Epithelial cell of proximal tubule (primary cell): Measurements from ENCODE around the gene B3GALT6. TPM values are rescaled to one million over a fixed set of nuclear protein-coding genes. Genes with fewer than 3 reads are reported as not detected.
A peak's percentile ranks its signal among the peaks of the same experiment; 100 is the strongest.

Source experiments
- DNase-seq: peaks from one replicate; pipeline ENCODE4 v3.0.0-alpha.2; 2011; ENCODE audit warnings: low read depth
- H3K4me3 ChIP-seq: 2 replicates; pipeline ENCODE4 v1.5.1; 2011; ENCODE audit warnings: low read depth, mild to moderate bottlenecking, low read length
- total RNA-seq: library from RNA; depleted of rRNA; stranded (reverse); fragments of >200 nt; gene quantifications from 2 replicates; pipeline ENCODE4 v1.2.3, GENCODE V29; 2015
- TF ChIP-seq, protein P1 (sequence below): conservative IDR thresholded peaks from 2 replicates; pipeline ENCODE4 v1.5.1; 2012; ENCODE audit warnings: low read depth, mild to moderate bottlenecking, low read length

The B3GALT6 gene
- total RNA-seq, 1 donor from 2014 or later = 36.6 TPM

GRCh38 chr1:1226566-1227362 is 5.3 kb upstream of the B3GALT6 start:
- no peak for DNase-seq
- H3K4me3 ChIP-seq = no peak overlapping the region
- TF ChIP-seq, protein P1, sequence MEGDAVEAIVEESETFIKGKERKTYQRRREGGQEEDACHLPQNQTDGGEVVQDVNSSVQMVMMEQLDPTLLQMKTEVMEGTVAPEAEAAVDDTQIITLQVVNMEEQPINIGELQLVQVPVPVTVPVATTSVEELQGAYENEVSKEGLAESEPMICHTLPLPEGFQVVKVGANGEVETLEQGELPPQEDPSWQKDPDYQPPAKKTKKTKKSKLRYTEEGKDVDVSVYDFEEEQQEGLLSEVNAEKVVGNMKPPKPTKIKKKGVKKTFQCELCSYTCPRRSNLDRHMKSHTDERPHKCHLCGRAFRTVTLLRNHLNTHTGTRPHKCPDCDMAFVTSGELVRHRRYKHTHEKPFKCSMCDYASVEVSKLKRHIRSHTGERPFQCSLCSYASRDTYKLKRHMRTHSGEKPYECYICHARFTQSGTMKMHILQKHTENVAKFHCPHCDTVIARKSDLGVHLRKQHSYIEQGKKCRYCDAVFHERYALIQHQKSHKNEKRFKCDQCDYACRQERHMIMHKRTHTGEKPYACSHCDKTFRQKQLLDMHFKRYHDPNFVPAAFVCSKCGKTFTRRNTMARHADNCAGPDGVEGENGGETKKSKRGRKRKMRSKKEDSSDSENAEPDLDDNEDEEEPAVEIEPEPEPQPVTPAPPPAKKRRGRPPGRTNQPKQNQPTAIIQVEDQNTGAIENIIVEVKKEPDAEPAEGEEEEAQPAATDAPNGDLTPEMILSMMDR = no peak

GRCh38 chr1:1227386-1227785 is 4.7 kb upstream of the B3GALT6 start:
- DNase-seq = no peak
- no peak overlapping the region for H3K4me3 ChIP-seq
- TF ChIP-seq, protein P1 = no peak

GRCh38 chr1:1228187-1228586 is 3.9 kb upstream of the B3GALT6 start:
- no peak for DNase-seq
- TF ChIP-seq, protein P1 = no peak
- no peak overlapping the region for H3K4me3 ChIP-seq

DNA sequence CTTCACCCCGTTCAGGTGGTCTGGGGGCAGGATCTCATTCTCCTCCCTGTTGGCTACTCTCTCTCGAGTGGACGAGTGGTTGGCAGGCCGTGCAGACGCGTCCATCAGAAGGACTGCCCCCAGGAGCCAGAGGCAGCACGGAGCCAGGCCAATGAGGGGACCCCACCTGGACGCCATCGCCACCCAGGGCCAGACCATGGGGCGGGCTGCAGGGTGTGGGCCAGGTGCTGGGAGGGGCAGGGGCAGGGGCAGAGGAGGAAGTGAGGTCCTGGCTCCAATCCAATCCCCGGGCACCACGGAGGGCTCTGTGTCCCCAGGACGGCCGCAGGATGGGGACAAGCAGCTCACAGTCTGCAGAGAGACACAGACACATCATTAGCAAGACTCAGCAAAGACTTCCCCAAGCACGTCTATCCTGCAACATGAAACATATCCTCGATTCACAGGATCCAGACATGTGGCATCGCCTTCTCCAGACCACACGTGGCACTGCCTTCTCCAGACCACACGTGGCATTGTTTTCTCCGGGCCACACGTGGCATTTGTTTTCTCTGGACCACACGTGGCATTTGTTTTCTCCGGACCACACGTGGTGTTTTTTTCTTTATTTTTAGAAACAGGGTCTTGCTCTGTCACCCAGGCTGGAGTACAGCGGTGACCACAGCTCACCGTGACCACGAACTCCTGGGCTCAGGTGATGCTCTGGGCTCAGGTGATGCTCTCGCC is 3.3 kb upstream of the B3GALT6 start:
- no peak overlapping the region for H3K4me3 ChIP-seq
- TF ChIP-seq, protein P1 = no peak
- no peak for DNase-seq

DNA sequence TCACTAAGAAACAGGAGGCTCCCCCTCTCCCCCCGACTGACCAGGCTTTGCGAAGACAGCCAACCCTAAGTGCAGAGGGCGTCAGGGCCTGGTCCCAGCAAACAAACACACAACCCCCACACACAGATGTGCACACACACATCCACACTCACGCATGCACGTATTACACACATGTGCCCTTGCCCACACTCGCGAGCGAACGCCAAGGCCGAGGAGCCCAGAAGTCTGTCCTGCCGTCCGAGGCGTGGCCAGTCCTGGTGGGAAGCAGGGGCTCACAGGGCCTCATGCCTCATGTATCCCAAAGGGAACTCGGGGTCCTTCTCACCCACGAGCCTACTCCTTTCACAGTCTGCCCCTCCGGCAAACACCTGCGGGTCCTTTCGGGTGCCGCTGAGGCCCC is 2.3 kb upstream of the B3GALT6 start:
- DNase-seq = no peak
- TF ChIP-seq, protein P1 = no peak
- no peak overlapping the region for H3K4me3 ChIP-seq

DNA sequence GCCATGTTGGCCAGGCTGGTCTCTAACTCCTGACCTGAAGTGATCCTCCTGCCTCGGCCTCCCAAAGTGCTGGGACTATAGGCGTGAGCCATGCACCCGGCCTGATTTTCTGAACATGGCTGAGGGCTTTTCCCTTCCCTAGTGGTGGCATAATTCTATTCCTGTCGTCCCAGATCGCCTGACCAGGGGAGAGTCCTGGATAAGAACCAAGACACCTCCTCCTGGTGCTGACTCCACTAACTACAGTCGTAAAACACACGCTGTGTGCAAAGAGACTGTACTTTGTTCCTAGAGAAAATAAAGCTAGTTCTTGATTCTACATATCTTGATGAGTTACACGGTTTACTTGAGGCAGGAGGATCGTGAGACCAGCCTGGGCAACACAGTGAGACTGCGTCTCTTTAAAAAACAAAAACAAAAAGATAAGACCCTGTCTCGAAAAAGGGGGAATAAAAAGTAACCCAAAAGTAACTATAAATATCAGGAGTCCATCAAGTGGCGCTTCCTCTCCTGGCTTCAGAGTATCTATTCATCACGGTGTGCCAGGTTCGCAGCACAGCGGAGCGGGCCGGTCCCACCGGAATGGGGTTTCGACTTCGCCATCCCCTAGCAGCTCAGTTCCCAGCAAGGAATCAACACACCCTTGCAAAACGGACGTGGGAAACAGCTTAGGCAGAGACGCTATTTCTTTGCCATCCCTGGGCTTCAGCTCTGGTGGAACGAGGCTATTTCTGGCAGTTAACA is 1.2 kb upstream of the B3GALT6 start:
- TF ChIP-seq, protein P1 = peak; percentile 58
- DNase-seq = peak; percentile 52

More for the DNA sequence above, 1.2 kb upstream of the B3GALT6 start:
- peak overlapping the region; percentile 72 for H3K4me3 ChIP-seq
